MM.1S (cell line): Measurements from ENCODE around the gene CRADD.

Experiments used
- DNase-seq: peaks from one replicate; pipeline ENCODE4 v3.0.0-alpha.2; 2015
- H2AFZ ChIP-seq: fragments of 300-600 bp; sonication (generic); 2 replicates; pipeline ENCODE4 v1.6.0; 2016; ENCODE audit warnings: antibody characterized with exemption, low read length
- H3F3A ChIP-seq: fragments of 300-600 bp; sonication (generic); 2 replicates; pipeline ENCODE4 v1.6.1; 2016; ENCODE audit warnings: mild to moderate bottlenecking, antibody characterized with exemption, low read length, moderate library complexity, mixed read lengths; ENCODE audit not compliant: insufficient read depth
- H3K27ac ChIP-seq: fragments of 300-600 bp; sonication (generic); 2 replicates; pipeline ENCODE4 v1.5.1; 2016; ENCODE audit warnings: mild to moderate bottlenecking, low read length
- H3K27me3 ChIP-seq: fragments of 300-600 bp; sonication (generic); replicated peaks from 2 replicates; pipeline ENCODE4 v1.6.0; 2016; ENCODE audit warnings: low read length; ENCODE audit not compliant: insufficient read depth
- H3K36me3 ChIP-seq: fragments of 300-600 bp; sonication (generic); replicated peaks from 2 replicates; pipeline ENCODE4 v1.6.1; 2016; ENCODE audit warnings: mild to moderate bottlenecking, low read length, mixed read lengths; ENCODE audit not compliant: insufficient read depth
- H3K4me1 ChIP-seq: fragments of 300-600 bp; sonication (generic); 2 replicates; pipeline ENCODE4 v1.6.1; 2016; ENCODE audit warnings: low read length, mixed read lengths
- H3K4me2 ChIP-seq: fragments of 300-600 bp; sonication (generic); 2 replicates; pipeline ENCODE4 v1.6.0; 2016; ENCODE audit warnings: low read depth, low read length
- H3K4me3 ChIP-seq: fragments of 300-600 bp; sonication (generic); 2 replicates; pipeline ENCODE4 v1.5.1; 2016; ENCODE audit warnings: low read length, mixed read lengths
- H3K79me2 ChIP-seq: fragments of 300-600 bp; sonication (generic); 2 replicates; pipeline ENCODE4 v1.6.1; 2016; ENCODE audit warnings: mixed run types, low read length, mixed read lengths
- H3K9ac ChIP-seq: fragments of 300-600 bp; sonication (generic); 2 replicates; pipeline ENCODE4 v1.6.1; 2016; ENCODE audit warnings: low read length, mixed read lengths
- H3K9me2 ChIP-seq: fragments of 300-600 bp; sonication (generic); replicated peaks from 2 replicates; pipeline ENCODE4 v1.6.1; 2016; ENCODE audit warnings: mild to moderate bottlenecking, low read length, mixed read lengths; ENCODE audit not compliant: insufficient read depth
- H3K9me3 ChIP-seq: fragments of 300-600 bp; sonication (generic); replicated peaks from 2 replicates; pipeline ENCODE4 v1.6.1; 2016; ENCODE audit warnings: mild to moderate bottlenecking, low read length, mixed read lengths; ENCODE audit not compliant: insufficient read depth
- H4K20me1 ChIP-seq: fragments of 300-600 bp; sonication (generic); 2 replicates; pipeline ENCODE4 v1.6.1; 2016; ENCODE audit warnings: mild to moderate bottlenecking, low read length, moderate library complexity, mixed read lengths; ENCODE audit not compliant: insufficient read depth
- CTCF ChIP-seq: fragments of 300-600 bp; sonication (generic); IDR thresholded peaks from 2 replicates; pipeline ENCODE4 v1.5.1; 2016; ENCODE audit warnings: antibody characterized with exemption, low read length, mixed read lengths
- EZH2 ChIP-seq: fragments of 300-600 bp; sonication (generic); optimal IDR thresholded peaks from 2 replicates; pipeline ENCODE3; 2017; ENCODE audit warnings: low read depth, mild to moderate bottlenecking, antibody characterized with exemption, low read length, mixed read lengths
- EZH2phosphoT487 ChIP-seq: fragments of 300-600 bp; sonication (generic); IDR thresholded peaks from 2 replicates; pipeline ENCODE4 v1.6.1; 2018; ENCODE audit warnings: antibody characterized with exemption, low read length

CRADD gene

GRCh38 chr12:93876360-93876759, 199.2 kb downstream of the CRADD start:
- H3K9ac ChIP-seq, result no peak overlapping the region
- no peak overlapping the region for H3K27ac ChIP-seq
- no peaks in the 10 kb centered on the region for H3K4me1 ChIP-seq
- TF ChIP-seq EZH2phosphoT487, result no peak
- TF ChIP-seq CTCF, result no peak
- TF ChIP-seq EZH2, result no peak
- DNase-seq, result no peak
- H2AFZ ChIP-seq, result no peak overlapping the region
- H4K20me1 ChIP-seq, result no peaks in the 10 kb centered on the region
- H3K9me2 ChIP-seq, result no peaks in the 10 kb centered on the region
- H3K79me2 ChIP-seq, result no peaks in the 10 kb centered on the region
- no peak overlapping the region for H3K4me2 ChIP-seq
- no peaks in the 10 kb centered on the region for H3K27me3 ChIP-seq
- H3F3A ChIP-seq, result no peaks in the 10 kb centered on the region
- H3K9me3 ChIP-seq, result no peaks in the 10 kb centered on the region
- no peaks in the 10 kb centered on the region for H3K36me3 ChIP-seq
- H3K4me3 ChIP-seq, result no peak overlapping the region

GRCh38 chr12:93877446-93877845, 200.3 kb downstream of the CRADD start:
- H3K27ac ChIP-seq, result no peak overlapping the region
- TF ChIP-seq EZH2phosphoT487, result no peak
- TF ChIP-seq CTCF, result no peak
- no peaks in the 10 kb centered on the region for H3K27me3 ChIP-seq
- no peak overlapping the region for H3K9ac ChIP-seq
- no peaks in the 10 kb centered on the region for H3F3A ChIP-seq
- no peak overlapping the region for H3K4me3 ChIP-seq
- no peaks in the 10 kb centered on the region for H3K9me2 ChIP-seq
- H3K4me1 ChIP-seq, result no peaks in the 10 kb centered on the region
- no peaks in the 10 kb centered on the region for H4K20me1 ChIP-seq
- H3K4me2 ChIP-seq, result no peak overlapping the region
- no peak for DNase-seq
- no peak overlapping the region for H2AFZ ChIP-seq
- no peaks in the 10 kb centered on the region for H3K36me3 ChIP-seq
- H3K79me2 ChIP-seq, result no peaks in the 10 kb centered on the region
- H3K9me3 ChIP-seq, result no peaks in the 10 kb centered on the region

GRCh38 chr12:93879476-93880421, 202.6 kb downstream of the CRADD start:
- H3K4me2 ChIP-seq, result no peak overlapping the region
- H2AFZ ChIP-seq, result no peak overlapping the region

More at GRCh38 chr12:93879476-93880421, 202.6 kb downstream of the CRADD start:
- Histone ChIP-seq H3K4me1 (no peaks in the 10 kb centered on the region), H3K79me2 (no peaks in the 10 kb centered on the region), H3K9ac (no peak overlapping the region), H3K9me3 (no peaks in the 10 kb centered on the region), H3K36me3 (no peaks in the 10 kb centered on the region), H4K20me1 (no peaks in the 10 kb centered on the region), H3K27ac (no peak overlapping the region), H3K27me3 (no peaks in the 10 kb centered on the region), H3K4me3 (no peak overlapping the region), H3K9me2 (no peaks in the 10 kb centered on the region), H3F3A (no peaks in the 10 kb centered on the region)
- TF ChIP-seq CTCF, result no peak
- no peak for TF ChIP-seq EZH2phosphoT487
- TF ChIP-seq EZH2, result no peak
- no peak for DNase-seq
